ENCODE data around the gene KCNC1.

DNA sequence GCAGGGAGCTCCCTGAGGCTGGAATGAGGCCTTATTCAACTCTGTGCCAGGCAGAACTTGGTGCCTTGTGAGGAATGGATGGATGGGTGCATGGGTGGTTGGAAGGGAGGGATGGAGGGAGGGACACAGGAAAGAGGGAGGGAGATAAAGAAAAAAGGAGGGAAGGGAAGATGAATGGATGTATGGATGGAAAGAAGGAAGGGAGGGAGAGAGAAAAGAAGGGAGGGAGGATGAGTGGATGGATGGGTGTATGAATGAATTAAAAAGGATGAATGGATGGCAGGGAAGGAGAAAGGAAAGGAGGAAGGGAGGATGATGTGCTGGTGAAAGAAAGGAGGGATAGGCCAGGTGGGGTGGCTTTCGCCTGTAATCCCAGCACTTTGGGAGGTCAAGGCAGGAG, 34.6 kb downstream of the KCNC1 start:
- TF ChIP-seq GATA2 (IDR thresholded peaks at IDR 0.05; ENCODE audit: low read depth, low read length): no peak
- TF ChIP-seq GATA3 (IDR thresholded peaks at IDR 0.05; ENCODE audit: low read depth, low read length): no peak

All from SH-SY5Y (cell line).